ENCODE results near the gene RAPGEF3.
A peak's percentile ranks its signal among the peaks of the same experiment; 100 is the strongest.

RAPGEF3 gene

DNA sequence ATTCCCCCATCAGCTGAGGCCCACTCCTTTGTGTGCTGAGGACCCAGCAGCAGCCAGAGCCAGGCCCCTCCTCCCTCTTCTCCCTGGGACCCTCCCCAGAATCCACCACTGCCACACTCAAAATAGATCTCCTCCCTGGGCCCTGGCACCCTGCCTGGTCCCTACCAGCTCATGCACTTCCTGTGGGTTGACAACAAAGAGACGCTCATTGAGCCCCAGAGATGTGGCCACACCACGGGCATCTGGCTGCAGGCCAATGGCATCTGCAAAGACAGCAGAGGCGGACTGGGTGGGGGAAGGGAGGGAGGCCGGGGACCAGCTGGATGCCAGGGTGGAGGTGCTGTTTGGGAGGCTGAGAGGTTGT is 17.4 kb downstream of the RAPGEF3 start:
- peak; percentile 74 to 81 for DNase-seq

DNA sequence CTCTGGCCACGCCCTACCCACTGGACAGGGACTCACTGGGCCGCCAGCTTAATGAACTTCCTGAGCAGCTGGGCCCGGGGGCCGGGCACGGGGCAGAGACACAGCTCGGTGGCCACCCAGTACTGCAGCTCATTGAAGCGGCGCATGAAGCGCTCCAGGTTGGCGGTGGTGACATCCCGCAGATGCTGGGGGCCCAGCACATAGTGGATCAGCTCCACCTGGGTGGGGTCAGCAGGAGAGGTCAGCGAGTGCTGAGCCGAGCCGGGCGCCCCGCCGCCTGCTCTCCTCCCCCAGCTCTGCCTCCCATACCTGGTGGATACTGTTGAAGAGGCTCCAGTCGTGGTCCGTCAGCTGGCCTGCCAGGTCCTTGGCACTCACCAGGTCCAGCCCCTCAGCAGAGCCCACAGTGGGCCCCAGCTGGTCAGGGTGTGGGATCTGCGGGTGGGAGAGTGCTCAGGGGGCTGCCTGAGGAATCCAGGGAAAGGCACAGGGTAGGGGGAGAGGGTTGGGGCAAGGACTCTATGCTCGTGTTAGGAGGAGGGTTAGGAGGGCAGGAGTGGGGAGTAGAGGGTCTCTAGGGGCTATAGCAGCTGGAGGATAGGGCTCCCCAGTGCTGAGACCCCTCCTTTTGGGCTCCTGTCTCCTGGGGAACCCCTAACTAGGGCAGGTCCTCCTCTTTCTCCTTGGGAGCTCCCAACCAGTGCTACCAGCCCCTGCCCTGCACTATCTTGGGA is 17.9 kb downstream of the RAPGEF3 start:
- DNase-seq, result no peak

GRCh38 chr12:47739979-47740378 is 18.7 kb downstream of the RAPGEF3 start:
- DNase-seq, result no peak

- no peak for DNase-seq
Measured at GRCh38 chr12:47739297-47739696, 19.4 kb downstream of the RAPGEF3 start.

DNA sequence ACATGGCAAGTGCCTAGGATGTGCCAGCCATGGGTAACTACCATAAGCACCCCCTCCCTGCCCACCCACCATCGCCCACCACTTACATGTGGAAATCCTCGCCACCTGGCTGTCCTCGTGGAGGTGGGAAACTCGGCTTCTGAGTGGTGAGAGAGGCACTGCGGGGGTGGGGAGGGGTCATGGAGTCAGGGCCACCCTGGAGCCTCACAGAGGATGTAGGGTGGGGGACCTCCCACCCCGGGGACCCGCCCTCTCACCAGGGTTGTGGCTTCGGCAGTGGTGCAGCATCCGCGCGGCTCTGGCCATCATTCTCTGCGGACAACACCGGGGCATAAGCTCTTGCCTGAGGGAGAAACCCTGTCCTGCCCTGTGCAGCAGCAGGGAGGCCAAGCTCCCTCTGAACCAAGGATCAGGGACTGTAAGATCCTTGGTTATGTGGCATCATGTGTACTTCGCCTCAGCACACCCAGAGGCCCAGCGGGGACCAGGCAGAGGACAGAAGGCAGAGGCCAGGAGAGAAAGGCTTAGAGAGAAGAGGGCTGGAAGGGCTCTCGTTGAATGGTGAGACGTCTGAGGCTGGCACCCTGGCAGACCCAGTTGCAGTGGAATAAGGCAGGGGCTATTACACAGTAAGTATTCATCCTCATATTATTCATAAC is 20.6 kb downstream of the RAPGEF3 start:
- DNase-seq, result no peak

DNA sequence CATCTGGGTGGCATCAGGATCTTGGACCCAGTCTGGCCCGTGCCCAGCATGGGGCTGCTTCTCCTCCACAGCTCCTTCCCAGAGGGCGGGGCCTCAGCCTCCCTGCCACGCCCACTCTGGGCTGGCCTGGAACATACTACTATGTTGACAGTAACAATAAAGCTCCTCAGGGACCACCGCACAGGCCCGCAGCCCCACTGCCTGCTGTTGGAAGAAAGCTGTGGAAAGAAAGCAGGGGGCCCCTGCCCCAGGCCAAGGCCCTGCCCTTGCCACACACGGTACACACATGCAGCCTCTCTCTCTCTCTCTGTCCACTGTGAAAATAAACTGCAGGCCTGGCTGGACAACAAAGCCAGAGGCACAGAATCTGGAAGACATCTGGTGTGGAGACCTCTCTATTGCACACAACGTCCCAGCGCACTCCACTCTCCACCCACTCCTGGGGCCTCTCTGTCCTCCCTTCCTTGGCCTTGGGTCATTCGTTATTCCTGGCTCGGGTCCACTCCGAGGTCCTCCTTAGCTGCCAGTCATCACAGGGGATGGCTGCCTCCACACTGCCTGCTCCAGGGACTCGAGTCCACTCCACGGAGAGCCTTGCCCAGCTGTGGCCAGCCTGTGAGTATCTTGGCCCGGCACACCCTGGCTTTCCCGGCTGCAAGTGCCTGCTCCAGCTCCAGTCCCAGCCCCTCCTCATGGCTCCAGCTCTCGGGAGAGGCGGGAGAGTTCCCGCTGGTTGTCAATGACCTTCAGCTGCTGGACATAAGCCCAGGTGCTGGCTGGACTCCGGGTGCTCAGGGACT is 21.6 kb downstream of the RAPGEF3 start:
- no peak for DNase-seq

GRCh38 chr12:47736216-47736615 is 22.5 kb downstream of the RAPGEF3 start:
- DNase-seq, result no peak

DNA sequence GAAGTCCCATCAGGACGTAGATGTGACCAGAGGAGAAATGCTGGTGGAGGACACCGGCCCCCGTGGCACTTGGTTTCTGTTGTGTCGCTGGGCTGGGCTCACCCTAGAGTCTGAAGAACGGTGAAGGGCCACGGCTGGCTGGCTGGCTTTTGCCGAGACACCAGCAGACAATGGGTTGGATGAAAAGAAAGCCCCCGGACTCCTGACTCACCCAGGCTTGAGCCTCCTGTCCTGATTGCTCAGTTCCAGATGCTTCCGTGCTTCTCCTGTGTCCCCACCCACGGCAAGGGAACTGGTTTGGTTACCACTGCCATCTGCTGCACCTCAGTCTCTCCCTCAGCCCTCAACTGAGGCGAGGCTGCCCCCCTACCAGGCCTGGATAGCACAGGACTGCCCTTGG is 23.0 kb downstream of the RAPGEF3 start:
- DNase-seq, result no peak

DNA sequence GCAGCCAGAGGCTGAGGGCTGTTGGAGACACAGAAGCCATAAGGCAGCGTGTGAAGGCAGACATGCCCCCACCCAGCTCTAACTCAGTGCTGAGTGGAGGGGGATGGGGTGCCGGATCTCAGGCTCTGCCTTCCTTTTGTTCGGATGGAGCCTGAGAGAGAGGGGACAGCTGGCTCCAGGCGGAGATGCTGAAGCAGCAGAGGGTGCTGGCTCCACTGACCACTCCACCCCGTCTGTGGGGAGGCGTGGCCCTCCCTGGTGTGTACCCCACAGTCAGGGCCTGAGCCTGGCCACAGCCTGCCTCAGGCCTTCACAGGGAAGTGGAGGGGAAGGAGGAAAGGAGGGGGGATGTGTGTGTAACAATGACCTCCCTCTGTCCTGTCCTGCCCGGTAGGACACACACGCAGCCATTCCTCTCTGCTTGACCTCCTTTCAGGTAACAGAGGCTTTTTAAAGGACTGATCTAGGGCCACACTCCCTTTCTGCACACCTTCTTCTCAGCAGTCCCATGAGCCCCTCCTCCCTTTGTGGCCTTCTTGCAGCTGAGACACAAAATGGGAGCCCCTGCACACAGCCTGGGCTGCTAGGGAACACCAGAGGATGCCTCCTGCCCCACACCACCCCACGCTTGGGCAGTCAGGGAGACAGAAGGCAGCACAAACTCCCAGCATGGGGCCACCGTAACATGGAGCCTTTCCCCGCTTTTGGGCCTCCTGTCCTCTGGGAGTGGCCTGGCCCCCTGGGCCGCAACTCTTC is 23.8 kb downstream of the RAPGEF3 start:
- no peak for DNase-seq

GRCh38 chr12:47733142-47733541 is 25.5 kb downstream of the RAPGEF3 start:
- DNase-seq, result no peak

GRCh38 chr12:47732504-47732903 is 26.2 kb downstream of the RAPGEF3 start:
- no peak for DNase-seq

DNA sequence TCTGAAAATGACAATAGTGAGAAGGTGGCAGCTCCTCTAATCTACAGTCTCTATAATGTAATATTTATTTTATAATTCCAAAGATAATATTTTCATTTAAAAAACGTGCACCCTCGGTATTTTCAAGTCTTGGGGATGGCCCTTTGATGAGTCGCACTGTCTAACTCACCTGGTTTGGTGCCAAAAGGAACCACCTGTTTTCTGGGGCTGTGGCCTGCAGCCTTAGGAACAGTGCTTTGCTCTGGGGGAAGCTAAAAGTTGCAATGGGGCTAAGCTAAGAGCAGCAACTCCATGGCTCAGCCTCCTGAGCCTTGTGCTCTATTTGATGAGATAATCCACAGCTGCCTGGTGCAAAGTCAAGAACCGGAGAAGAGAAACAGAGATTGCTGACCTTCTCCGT is 27.0 kb downstream of the RAPGEF3 start:
- no peak for DNase-seq

DNA sequence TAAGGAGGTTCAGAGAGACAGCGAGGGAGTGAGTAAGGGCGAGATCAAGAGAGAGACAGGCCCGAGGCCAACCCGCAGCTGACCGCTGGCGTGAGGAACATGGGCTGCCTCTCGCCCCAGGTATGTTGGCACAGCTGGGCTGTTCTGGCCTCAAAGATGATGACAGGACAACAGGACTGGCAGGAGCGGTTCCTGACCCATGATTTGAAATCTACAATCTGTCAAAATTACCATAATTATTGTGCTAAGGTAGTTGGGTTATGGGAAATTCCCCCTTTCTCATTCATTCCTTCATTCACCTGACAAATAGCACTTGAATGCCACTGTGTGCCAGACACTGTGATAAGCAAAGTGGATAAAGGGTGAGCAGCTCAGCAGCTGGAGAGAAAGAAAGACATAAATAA is 28.3 kb downstream of the RAPGEF3 start:
- DNase-seq, result no peak

- no peak for DNase-seq
Measured at GRCh38 chr12:47729233-47729632, 29.4 kb downstream of the RAPGEF3 start.

DNA sequence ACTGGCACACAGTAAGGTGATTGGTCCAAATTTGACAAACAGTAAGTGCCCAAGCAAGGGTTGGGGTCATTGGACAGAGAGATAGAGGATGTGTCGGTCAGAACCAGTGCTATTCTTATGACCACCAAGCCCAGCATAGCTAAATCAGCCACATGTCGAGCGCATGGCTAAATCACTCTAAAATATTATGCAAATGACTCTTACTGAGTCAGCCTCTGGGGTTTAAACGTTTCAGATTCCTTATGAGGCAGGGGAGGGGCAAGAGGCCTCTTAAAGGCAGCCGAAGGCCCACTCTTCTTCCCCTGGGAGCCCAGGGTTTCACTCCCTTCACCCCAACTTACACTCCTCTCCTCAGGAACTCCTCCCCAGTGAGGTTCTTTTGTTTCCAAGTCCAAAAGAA is 32.8 kb downstream of the RAPGEF3 start:
- DNase-seq, result no peak

GRCh38 chr12:47725091-47725772 is 33.4 kb downstream of the RAPGEF3 start, which contains the start of gene ENDOU:
Gene ENDOU (minus strand): TSS chr12:47725490. CDS start chr12:47725413, 77 bp downstream.
- DNase-seq, result no peak

- DNase-seq, result no peak
Measured at GRCh38 chr12:47722941-47723631, 35.6 kb downstream of the RAPGEF3 start.

GRCh38 chr12:47722136-47722834 is 36.4 kb downstream of the RAPGEF3 start:
- no peak for DNase-seq

- DNase-seq, result peak in 1 of 2 donors; percentile 37
Measured at GRCh38 chr12:47721431-47721973, 37.2 kb downstream of the RAPGEF3 start.

DNA sequence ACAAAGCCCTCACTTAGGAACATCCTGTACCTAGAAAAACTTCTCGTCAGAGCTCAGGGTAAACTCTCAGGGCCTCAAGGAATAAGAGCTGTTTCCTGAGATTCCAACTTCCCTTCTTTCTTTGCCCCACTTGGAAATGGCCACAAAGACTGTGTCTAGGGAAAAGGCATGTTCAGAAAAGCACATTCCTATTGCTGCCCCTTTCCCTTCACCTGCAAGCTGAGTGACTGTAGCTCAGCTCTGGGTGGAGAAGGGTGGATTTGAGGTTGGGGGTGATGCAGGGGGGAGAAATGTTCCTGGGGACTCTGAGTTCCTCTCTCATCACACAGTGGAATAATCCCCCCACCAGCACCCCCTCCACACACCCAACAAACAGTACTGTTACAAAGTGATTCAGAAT is 40.1 kb downstream of the RAPGEF3 start:
- DNase-seq, result no peak

All from CD4-positive, alpha-beta T cell treated with Interleukin-4 for 1 hour (primary cell).